Stomach (tissue), 9 donors: ENCODE measurements around the gene LDHD. TPM values are rescaled to one million over a fixed set of nuclear protein-coding genes. Genes with fewer than 3 reads are reported as not detected.

Experiments
- DNase-seq, 2 donors: peaks; one replicate each; pipeline versions ENCODE4 v3.0.0 to v3.0.0-alpha.2; 2013 to 2019
- H3K27ac ChIP-seq, 5 donors: fragments of 200-600 bp in 4 of 5; sonication (generic) in 4 of 5; one replicate each; pipeline ENCODE4 v1.5.1; 2013 to 2019; ENCODE audit warnings: mild to moderate bottlenecking in 1 of 5, moderate library complexity in 1 of 5
- H3K27me3 ChIP-seq, 3 donors: fragments of 200-600 bp; sonication (generic); one replicate each; pipeline ENCODE4 v1.5.1; 2017 to 2019; ENCODE audit warnings: mixed run types in 1 of 3
- H3K36me3 ChIP-seq, 4 donors: fragments of 200-600 bp; sonication (generic); 1 replicate in 3 of 4; 2 replicates in 1 of 4; pipeline ENCODE4 v1.5.1; 2016 to 2019
- H3K4me1 ChIP-seq, 4 donors: fragments of 200-600 bp; sonication (generic); one replicate each; pipeline ENCODE4 v1.5.1; 2016 to 2019
- H3K4me3 ChIP-seq, 4 donors: fragments of 200-600 bp; sonication (generic) in 3 of 4; one replicate each; pipeline ENCODE4 v1.5.1; 2016 to 2019; ENCODE audit warnings: mild to moderate bottlenecking in 1 of 4
- H3K9me3 ChIP-seq, 4 donors: fragments of 200-600 bp; sonication (generic); one replicate each; pipeline ENCODE4 v1.5.1; 2016 to 2019
- CTCF ChIP-seq, 7 experiments: fragments of 450-650 bp in 4 of 7; fragments of 200-600 bp in 3 of 7; sonication (generic) in 3 of 7; IDR thresholded peaks; one replicate each; pipeline ENCODE4 v1.5.1; 2016 to 2019; ENCODE audit warnings: antibody characterized with exemption in 7 of 7, control low read depth in 2 of 7, mild to moderate bottlenecking in 1 of 7
- EP300 ChIP-seq: sonication (generic); formaldehyde crosslinking; IDR thresholded peaks from one replicate; pipeline ENCODE4 v1.6.1; 2017; ENCODE audit warnings: antibody characterized with exemption
- POLR2A ChIP-seq, 4 donors: fragments of 450-650 bp; IDR thresholded peaks; one replicate each; pipeline ENCODE4 v1.6.1; 2016; ENCODE audit warnings: antibody characterized with exemption in 4 of 4, control low read depth in 2 of 4, mild to moderate bottlenecking in 1 of 4, moderate library complexity in 1 of 4
- POLR2AphosphoS5 ChIP-seq, 3 donors: sonication (generic); formaldehyde crosslinking; IDR thresholded peaks; one replicate each; pipeline ENCODE4 v1.6.1; 2016; ENCODE audit warnings: antibody characterized with exemption in 3 of 3
- WGBS, 5 donors: extraction: QIAGEN DNeasy Blood & Tissue Kit in 3 of 5; methylation state at CpG; one replicate each; pipeline versions ENCODE4 v1.1.5 to v1.1.7; 2013 to 2018; 5-methylcytosine and 5-hydroxymethylcytosine counted together
- intact Hi-C: fragments of 100-400 bp; cut with DNase I; formaldehyde crosslinking; loops from one replicate; pipeline ENCODE4 v1.15.1; 2023; ENCODE audit warnings: low total_unique reads
- polyA plus RNA-seq, 3 donors: library from polyadenylated mRNA; stranded (reverse); fragments of 200-250 nt; gene quantifications; one replicate each; pipeline ENCODE4 v1.2.3, GENCODE V29; 2013
- total RNA-seq, 5 donors: library from RNA; depleted of rRNA; stranded (reverse); fragments of >200 nt; gene quantifications; one replicate each; pipeline versions ENCODE4 v1.1.0 to v1.2.3, GENCODE V29; 2014 to 2016
- donor health status: healthy with polysubstance abuse.
- donor health status: Bipolar disorder and iron deficiency.
- donor health status: healthy.

LDHD gene
- total and polyA plus RNA-seq, 8 donors: 5.0 to 110 (median 24.1) TPM

GRCh38 chr16:75062135-75062975 lies 54.2 kb downstream of the LDHD start:
- TF ChIP-seq CTCF (IDR thresholded peaks at IDR 0.05): no peak
- peak in 1 of 3 donors; percentile 39 for TF ChIP-seq POLR2AphosphoS5 (IDR thresholded peaks at IDR 0.05)
- TF ChIP-seq EP300: no peak
- TF ChIP-seq POLR2A (IDR thresholded peaks at IDR 0.05): no peak
- H3K27me3 ChIP-seq: no peaks in the 10 kb centered on the region
- 33 to 51% (median 36%) methylated on average over 22 of the region's 22 CpGs for WGBS, 5 donors
- no peak overlapping the region for H3K4me3 ChIP-seq
- DNase-seq: peak; percentile 43 to 96
- H3K36me3 ChIP-seq: no peaks in the 10 kb centered on the region
- H3K4me1 ChIP-seq: peaks cover 51 to 86% (median 68%) of the 10 kb centered on the region in 4 donors
- no peaks in the 10 kb centered on the region for H3K9me3 ChIP-seq
- H3K27ac ChIP-seq: peak overlapping the region; percentile 83 to 90 (median 85)
- intact Hi-C loops: no loop called here

Other genes starting within 250 kb of the LDHD start
- 100 to 1,000 TPM in 3 of 5 donors, 10 to 100 TPM in 2; 25.5 to 266 (median 105) TPM for gene WDR59, start 131.7 kb downstream of the LDHD start, total RNA-seq
- 10 to 100 TPM; 12.1 to 27.7 (median 22.8) TPM for gene WDR59, start 131.7 kb downstream of the LDHD start, polyA plus RNA-seq
- 10 to 100 TPM in 4 of 5 donors, 1 to 10 TPM in 1; 8.8 to 40.1 (median 18.7) TPM for gene ZNRF1, start 117.8 kb downstream of the LDHD start, total RNA-seq
- 10 to 100 TPM in 2 of 3 donors, 1 to 10 TPM in 1; 9.7 to 14.2 (median 13.8) TPM for gene ZNRF1, start 117.8 kb downstream of the LDHD start, polyA plus RNA-seq
- 10 to 100 TPM in 2 of 5 donors, 1 to 10 TPM in 2, not detected in 1; 2.7 to 29.2 (median 10.2) TPM for gene ZFP1, start 31.7 kb upstream of the LDHD start, total RNA-seq
- 1 to 10 TPM; 2.9 to 5.2 (median 3.9) TPM for gene ZFP1, start 31.7 kb upstream of the LDHD start, polyA plus RNA-seq
- not detected for gene CTRB2, start 90.4 kb upstream of the LDHD start, total RNA-seq
- 10 to 100 TPM in 1 of 3 donors, 1 to 10 TPM in 2; 2.7 to 26.6 (median 4.0) TPM for gene CTRB2, start 90.4 kb upstream of the LDHD start, polyA plus RNA-seq
- not detected for gene CTRB1, start 102.2 kb upstream of the LDHD start, total RNA-seq
- gene CTRB1, start 102.2 kb upstream of the LDHD start, polyA plus RNA-seq: 10 to 100 TPM in 1 of 3 donors, 1 to 10 TPM in 2; 2.5 to 35.9 (median 2.9) TPM
- gene BCAR1, start 134.8 kb upstream of the LDHD start, total RNA-seq: 100 to 1,000 TPM in 3 of 5 donors, 10 to 100 TPM in 2; 44.4 to 219 (median 122) TPM
- gene BCAR1, start 134.8 kb upstream of the LDHD start, polyA plus RNA-seq: 10 to 100 TPM; 34.7 to 51.5 (median 45.6) TPM